Measurements from ENCODE around the gene AZU1.
A peak's percentile ranks its signal among the peaks of the same experiment; 100 is the strongest.

The AZU1 gene

GRCh38 chr19:827710-828321 is at the start of gene AZU1:
AZU1 (plus strand) TSS chr19:827837; CDS start chr19:827847, 10 bp downstream.
- no peak for DNase-seq (ENCODE audit: low spot score)

GRCh38 chr19:778910-779653 is 48.6 kb upstream of the AZU1 start:
- no peak for DNase-seq (ENCODE audit: low spot score)

- no peak for DNase-seq (ENCODE audit: low spot score)
These were observed 46.7 kb upstream of the AZU1 start for GRCh38 chr19:780935-781334.

GRCh38 chr19:781800-782184 is 45.8 kb upstream of the AZU1 start:
- DNase-seq (ENCODE audit: low spot score): no peak

- DNase-seq (ENCODE audit: low spot score): no peak
These were observed 45.3 kb upstream of the AZU1 start for GRCh38 chr19:782185-782877.

GRCh38 chr19:782878-783668 is 44.6 kb upstream of the AZU1 start:
- no peak for DNase-seq (ENCODE audit: low spot score)

- no peak for DNase-seq (ENCODE audit: low spot score)
These were observed 43.1 kb upstream of the AZU1 start for GRCh38 chr19:784541-784940.

- no peak for DNase-seq (ENCODE audit: low spot score)
These were observed 40.1 kb upstream of the AZU1 start for GRCh38 chr19:787536-787935.

GRCh38 chr19:788686-788982 is 39.0 kb upstream of the AZU1 start:
- DNase-seq (ENCODE audit: low spot score): no peak

GRCh38 chr19:788983-789700 is 38.5 kb upstream of the AZU1 start:
- no peak for DNase-seq (ENCODE audit: low spot score)

GRCh38 chr19:789701-790060 is 38.0 kb upstream of the AZU1 start:
- no peak for DNase-seq (ENCODE audit: low spot score)

GRCh38 chr19:791007-791566 is 36.5 kb upstream of the AZU1 start:
- DNase-seq (ENCODE audit: low spot score): no peak

GRCh38 chr19:791567-792305 is 35.9 kb upstream of the AZU1 start:
- DNase-seq (ENCODE audit: low spot score): no peak

- no peak for DNase-seq (ENCODE audit: low spot score)
These were observed 35.2 kb upstream of the AZU1 start for GRCh38 chr19:792306-792885.

GRCh38 chr19:793806-794205 is 33.8 kb upstream of the AZU1 start:
- DNase-seq (ENCODE audit: low spot score): no peak

GRCh38 chr19:795073-795611 is 32.5 kb upstream of the AZU1 start:
- no peak for DNase-seq (ENCODE audit: low spot score)

- no peak for DNase-seq (ENCODE audit: low spot score)
These were observed 31.7 kb upstream of the AZU1 start for GRCh38 chr19:795691-796581.

- peak; percentile 100 for DNase-seq (ENCODE audit: low spot score)
These were observed 30.7 kb upstream of the AZU1 start, which contains the start of gene PTBP1 for GRCh38 chr19:796692-797527. PTBP1 (plus strand) TSS chr19:797452; CDS start chr19:797498, 46 bp downstream.
